GM12865 (cell line): ENCODE results near the gene ZC3H6.

Experiments
- DNase-seq: peaks from one replicate; pipeline ENCODE4 v3.0.0; 2010; ENCODE audit warnings: low read depth
- H3K4me3 ChIP-seq: 2 replicates; pipeline ENCODE4 v1.5.1; 2011; ENCODE audit warnings: mild to moderate bottlenecking, low read depth, low read length, control low read depth
- CTCF ChIP-seq: IDR thresholded peaks from 2 replicates; pipeline ENCODE4 v1.5.1; 2011; ENCODE audit warnings: low read length, control low read depth, low read depth, inconsistent platforms; ENCODE audit not compliant: insufficient read depth; ENCODE audit errors: missing control alignments

The ZC3H6 gene

DNA sequence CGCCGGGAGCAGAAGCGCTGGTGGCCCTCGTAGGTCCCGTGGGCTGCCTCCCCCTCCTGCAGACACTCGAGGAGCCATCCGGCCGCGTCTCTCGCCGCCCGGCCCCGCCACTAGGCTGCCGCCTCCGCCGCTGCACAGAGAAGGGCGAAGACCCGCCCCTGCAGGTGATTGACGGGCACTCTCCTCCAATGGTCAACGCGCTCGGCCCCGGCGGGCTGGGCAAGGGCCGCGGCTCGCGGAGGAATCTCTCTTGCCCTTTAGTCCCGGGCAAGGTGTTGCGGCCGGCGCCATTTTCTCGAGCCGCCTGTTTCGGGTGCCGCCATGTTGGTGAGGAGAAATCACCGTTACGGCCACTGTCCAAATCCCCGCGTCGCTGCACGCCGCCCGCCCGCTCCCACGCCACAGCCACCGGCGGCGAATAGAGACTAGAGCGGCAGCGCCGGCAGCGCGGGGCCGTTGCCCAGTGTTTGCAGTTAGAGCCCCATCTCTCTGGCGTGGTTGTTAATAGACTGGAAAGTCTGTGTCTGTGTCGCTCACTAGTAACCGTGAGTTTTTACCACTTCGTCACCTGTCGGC lies at the start of gene ZC3H6:
TSS of gene ZC3H6 (plus strand) at position 287 of the 576 bp plus-strand sequence. CDS start 398 bp downstream, outside the sequence.
- TF ChIP-seq CTCF, result no peak
- peak; percentile 99 for DNase-seq
- H3K4me3 ChIP-seq, result peak within 1 kb of the TSS; percentile 88

DNA sequence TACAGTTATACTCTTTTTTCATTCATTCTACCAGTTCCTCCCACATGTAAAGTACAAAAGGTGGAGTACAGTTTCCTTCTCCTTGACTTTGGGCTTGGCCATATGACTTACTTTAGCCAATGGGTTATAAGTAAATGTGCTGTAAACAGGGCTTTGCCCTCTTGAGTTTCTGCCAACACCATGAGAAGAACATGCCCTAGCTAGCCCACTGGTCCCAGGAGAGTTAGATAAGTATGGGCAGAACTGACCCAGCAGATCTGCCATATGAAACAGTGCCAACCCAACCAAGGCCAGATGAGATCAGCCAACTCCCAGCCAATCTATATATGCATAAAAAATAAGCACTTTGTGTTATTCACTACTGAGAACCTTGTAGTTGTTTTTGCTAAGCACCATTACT lies 46.0 kb upstream of the ZC3H6 start:
- TF ChIP-seq CTCF, result no peak
- no peak overlapping the region for H3K4me3 ChIP-seq
- no peak for DNase-seq

- DNase-seq, result no peak
- TF ChIP-seq CTCF, result no peak
- no peak overlapping the region for H3K4me3 ChIP-seq
These were observed 45.0 kb upstream of the ZC3H6 start for GRCh38 chr2:112230371-112230770.

DNA sequence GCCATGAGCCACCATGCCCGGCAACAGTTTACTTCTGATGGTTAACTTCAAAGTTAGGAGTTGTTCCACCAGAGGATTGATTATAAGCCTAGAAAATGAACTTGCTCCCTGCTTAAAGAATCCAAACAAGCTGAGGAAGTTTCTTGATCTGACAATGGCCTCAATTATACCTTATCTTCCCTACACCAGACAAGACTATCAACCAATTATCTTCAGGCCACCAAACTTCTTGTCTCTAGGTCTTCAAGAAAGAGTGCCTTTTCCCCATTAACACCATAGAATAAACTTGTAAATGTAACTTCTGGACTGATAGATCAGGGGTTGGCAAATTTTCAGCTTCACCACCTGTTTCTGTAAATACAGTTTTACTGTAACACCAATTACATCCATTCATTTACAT lies 35.5 kb upstream of the ZC3H6 start:
- no peak overlapping the region for H3K4me3 ChIP-seq
- DNase-seq, result no peak
- TF ChIP-seq CTCF, result no peak

DNA sequence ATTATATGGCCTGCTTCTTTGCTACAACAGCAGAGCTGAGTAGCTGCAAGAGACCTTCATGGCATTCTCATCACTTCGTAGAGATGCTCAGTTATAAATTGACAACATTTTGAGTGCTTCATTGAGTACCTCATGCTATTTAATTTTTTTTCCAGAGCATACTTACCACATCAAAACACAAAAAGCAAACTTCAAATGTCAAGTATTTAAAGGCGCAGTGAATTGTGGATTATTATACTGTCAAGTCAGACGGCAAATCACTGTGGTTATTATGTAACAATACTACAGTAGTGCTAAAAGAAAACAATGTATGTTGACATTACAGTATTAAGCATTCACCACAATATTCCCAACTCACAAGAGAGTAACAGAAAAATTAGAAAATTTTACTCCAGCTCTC lies 33.0 kb upstream of the ZC3H6 start:
- DNase-seq, result no peak
- H3K4me3 ChIP-seq, result no peak overlapping the region
- no peak for TF ChIP-seq CTCF

GRCh38 chr2:112243233-112243632 lies 32.2 kb upstream of the ZC3H6 start:
- TF ChIP-seq CTCF, result no peak
- no peak for DNase-seq
- no peak overlapping the region for H3K4me3 ChIP-seq

DNA sequence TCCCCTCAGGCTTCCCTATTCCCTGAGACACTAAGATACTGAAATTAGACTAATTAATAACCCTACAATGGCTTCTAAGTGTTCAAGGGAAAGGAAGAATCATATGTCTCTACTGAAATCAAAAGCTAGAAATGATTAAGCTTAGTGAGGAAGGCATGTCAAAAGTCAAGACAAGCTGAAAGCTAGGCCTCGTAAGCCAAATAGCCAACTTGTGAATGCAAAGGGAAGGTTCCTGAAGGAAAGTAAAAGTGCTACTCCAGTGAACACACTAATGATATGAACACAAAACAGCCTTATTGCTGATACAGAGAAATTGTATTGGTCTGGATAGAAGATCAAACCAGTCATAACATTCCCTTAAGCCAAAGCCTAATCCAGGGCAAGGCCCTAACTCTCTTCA lies 30.5 kb upstream of the ZC3H6 start:
- DNase-seq, result no peak
- TF ChIP-seq CTCF, result no peak
- H3K4me3 ChIP-seq, result no peak overlapping the region
